ENCODE measurements around the gene CCNK. TPM values are rescaled to one million over a fixed set of nuclear protein-coding genes. Genes with fewer than 3 reads are reported as not detected.
A peak's percentile ranks its signal among the peaks of the same experiment; 100 is the strongest.

The CCNK gene
- total and polyA plus RNA-seq, 10 donors = 11.8 to 58.3 (median 39.8) TPM

DNA sequence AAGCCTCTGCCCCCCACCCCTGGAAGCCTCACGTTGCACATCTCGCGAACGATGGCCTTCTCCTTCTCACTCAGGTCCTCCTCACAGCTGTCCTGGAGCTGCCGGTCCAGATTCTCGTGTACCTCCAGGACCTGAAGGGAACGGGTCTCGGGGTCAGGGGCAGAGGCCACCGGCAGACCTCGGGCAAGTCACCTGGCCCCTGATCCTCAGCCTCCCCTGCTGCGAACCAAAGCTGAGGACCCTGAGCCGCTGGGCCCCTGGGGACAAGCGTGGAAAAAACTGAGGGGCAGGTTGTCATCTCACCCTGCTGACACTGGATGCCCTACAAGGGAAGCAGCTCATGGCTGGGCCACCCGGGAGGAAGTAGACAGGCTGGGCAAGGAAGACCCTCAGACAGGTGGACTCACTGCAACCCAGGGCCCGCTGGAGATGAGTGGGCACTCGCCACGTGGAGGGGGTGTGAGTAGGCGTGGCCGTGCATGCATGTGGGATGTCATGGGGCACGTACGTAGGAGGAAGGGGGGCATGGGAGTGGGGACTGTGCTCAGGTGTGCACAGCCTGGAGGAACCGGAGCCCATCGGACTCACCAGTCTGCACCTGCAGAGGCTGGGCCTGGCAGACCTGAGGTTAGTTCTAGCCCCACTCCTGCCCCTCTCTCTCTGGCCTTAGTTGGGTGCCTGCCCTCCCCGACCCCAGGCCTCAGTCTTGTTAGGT lies 35.1 kb downstream of the CCNK start:
- Histone ChIP-seq H3K27ac (no peak overlapping the region), H3K4me1 (peaks cover 0 to 11% (median 7%) of the 10 kb centered on the region in 6 donors), H3K36me3 (peaks cover 0 to 46% (median 16%) of the 10 kb centered on the region in 6 donors), H3K4me3 (no peak overlapping the region), H3K27me3 (replicated peaks in 1 of 7) (no peaks in the 10 kb centered on the region), H3K9me3 (no peaks in the 10 kb centered on the region)
- 71 to 83% (median 79%) methylated on average over 21 to 24 of the region's 24 CpGs for WGBS, 5 donors
- DNase-seq = peak; percentile 77
- TF ChIP-seq POLR2AphosphoS5 (IDR thresholded peaks at IDR 0.05) = peak in 1 of 3 donors; percentile 10
- no peak for TF ChIP-seq POLR2A (IDR thresholded peaks at IDR 0.05)
- intact Hi-C loops (cut with DNase I; ENCODE audit: low total_unique reads) = loop anchor here (10.0 kb wide), 1 partner anchor 368 kb away; no protein-coding TSS in a partner anchor

DNA sequence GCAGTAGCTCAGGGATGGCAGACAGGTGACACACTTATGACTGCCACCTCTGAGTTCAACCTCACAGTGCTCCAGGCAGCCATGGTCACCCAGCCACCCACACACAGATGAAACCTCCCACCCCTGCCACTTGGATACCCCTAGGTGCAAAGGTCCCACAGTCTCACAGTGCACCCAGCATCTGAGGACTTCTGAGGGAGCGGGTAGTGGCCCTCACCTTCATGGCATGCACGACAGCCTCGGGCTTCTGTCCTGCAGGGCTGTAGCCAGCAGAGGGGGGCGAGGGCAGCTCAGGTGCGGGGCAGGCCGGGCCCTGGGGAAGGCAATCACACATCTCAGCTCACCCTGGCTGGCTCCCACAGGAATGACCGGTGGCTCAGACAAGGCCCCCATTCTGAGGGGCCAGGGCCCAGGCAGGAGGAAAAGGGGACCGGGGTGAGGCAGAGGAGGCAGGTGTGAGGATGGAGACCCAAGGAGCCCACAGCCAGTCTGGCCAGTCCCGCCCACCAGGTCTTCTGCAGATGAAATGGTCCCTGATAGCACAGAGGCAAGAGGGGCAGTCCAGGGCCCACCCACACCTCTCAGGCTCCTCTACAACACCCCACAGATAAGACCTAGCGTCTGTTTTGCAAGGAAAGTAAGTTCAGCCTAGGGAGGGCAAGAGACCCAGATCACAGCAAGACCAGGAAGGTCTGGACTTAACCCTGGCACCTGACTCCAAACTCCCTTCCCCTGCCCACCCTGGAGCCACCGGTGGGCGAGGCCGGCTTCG lies 35.8 kb downstream of the CCNK start:
- H3K4me3 ChIP-seq = no peak overlapping the region
- TF ChIP-seq POLR2A (IDR thresholded peaks at IDR 0.05) (no peak), POLR2AphosphoS5 (IDR thresholded peaks at IDR 0.05) (no peak)
- TF ChIP-seq, protein P1, sequence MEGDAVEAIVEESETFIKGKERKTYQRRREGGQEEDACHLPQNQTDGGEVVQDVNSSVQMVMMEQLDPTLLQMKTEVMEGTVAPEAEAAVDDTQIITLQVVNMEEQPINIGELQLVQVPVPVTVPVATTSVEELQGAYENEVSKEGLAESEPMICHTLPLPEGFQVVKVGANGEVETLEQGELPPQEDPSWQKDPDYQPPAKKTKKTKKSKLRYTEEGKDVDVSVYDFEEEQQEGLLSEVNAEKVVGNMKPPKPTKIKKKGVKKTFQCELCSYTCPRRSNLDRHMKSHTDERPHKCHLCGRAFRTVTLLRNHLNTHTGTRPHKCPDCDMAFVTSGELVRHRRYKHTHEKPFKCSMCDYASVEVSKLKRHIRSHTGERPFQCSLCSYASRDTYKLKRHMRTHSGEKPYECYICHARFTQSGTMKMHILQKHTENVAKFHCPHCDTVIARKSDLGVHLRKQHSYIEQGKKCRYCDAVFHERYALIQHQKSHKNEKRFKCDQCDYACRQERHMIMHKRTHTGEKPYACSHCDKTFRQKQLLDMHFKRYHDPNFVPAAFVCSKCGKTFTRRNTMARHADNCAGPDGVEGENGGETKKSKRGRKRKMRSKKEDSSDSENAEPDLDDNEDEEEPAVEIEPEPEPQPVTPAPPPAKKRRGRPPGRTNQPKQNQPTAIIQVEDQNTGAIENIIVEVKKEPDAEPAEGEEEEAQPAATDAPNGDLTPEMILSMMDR (IDR thresholded peaks at IDR 0.05 in 8 of 11, conservative IDR thresholded peaks at IDR 0.05 in 3 of 11) = no peak
- H3K9me3 ChIP-seq = no peaks in the 10 kb centered on the region
- 80 to 93% (median 88%) methylated on average over 10 to 14 of the region's 14 CpGs for WGBS, 5 donors
- no peaks in the 10 kb centered on the region for H3K27me3 ChIP-seq (replicated peaks in 1 of 7)
- peak; percentile 69 for DNase-seq
- intact Hi-C loops (cut with DNase I; ENCODE audit: low total_unique reads) = loop anchor here (10.0 kb wide), 1 partner anchor 368 kb away; no protein-coding TSS in a partner anchor
- H3K4me1 ChIP-seq = peaks cover 0 to 13% (median 8%) of the 10 kb centered on the region in 6 donors
- peaks cover 0 to 38% (median 9%) of the 10 kb centered on the region in 6 donors for H3K36me3 ChIP-seq
- no peak overlapping the region for H3K27ac ChIP-seq

DNA sequence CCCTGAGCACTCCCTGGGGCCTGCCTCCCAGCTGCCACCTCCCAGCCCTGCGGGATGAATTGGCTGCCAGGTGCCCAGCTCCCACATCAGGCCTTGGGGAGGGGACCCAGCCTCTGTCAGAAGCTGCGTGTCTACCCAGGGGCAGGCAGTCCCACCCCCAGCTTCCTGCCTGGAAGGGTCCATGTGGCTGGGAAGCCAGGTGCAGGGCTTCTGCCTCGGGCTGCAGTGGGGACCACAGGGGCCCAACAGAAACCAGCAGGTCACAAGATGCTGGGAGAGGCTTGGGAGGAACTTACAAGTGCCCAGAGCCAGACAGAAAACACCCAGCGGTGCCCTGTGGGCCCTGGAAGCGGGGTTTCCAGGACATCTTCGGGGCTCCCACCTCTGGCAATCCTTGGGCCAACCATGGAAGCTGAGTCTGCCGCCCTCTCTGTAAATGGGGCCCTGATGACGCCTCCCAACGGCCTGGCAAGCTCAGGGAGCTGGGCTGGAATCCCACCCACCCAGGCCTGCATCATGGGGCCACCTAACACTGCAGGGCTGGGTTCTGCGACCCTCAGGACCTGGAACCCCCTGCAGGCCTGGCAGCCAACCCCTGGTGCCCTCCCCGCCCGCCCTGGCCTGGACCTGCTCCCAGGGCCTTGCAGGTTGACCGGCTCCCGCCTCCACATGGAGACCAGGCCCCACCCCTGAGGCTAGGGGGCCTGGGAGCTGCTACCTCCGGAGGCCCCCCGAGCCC lies 36.6 kb downstream of the CCNK start:
- Histone ChIP-seq H3K4me1 (peaks cover 0 to 19% (median 10%) of the 10 kb centered on the region in 6 donors), H3K4me3 (no peak overlapping the region), H3K27ac (no peak overlapping the region), H3K36me3 (peaks cover 0 to 31% (median 5%) of the 10 kb centered on the region in 6 donors), H3K27me3 (replicated peaks in 1 of 7) (no peaks in the 10 kb centered on the region), H3K9me3 (no peaks in the 10 kb centered on the region)
- TF ChIP-seq, protein P1 (IDR thresholded peaks at IDR 0.05 in 8 of 11, conservative IDR thresholded peaks at IDR 0.05 in 3 of 11) = no peak
- TF ChIP-seq POLR2A (IDR thresholded peaks at IDR 0.05) (no peak), POLR2AphosphoS5 (IDR thresholded peaks at IDR 0.05) (no peak)
- 58 to 92% (median 62%) methylated on average over 2 to 16 of the region's 16 CpGs for WGBS, 5 donors
- intact Hi-C loops (cut with DNase I; ENCODE audit: low total_unique reads) = loop anchor here (2.0 to 10.0 kb wide), 2 partner anchors 111 to 367 kb away; no protein-coding TSS in a partner anchor
- DNase-seq = peak; percentile 73

Data from spleen (tissue), 11 donors.